NB4 (cell line): Measurements from ENCODE around the gene GRID2.

ENCODE experiments used
- DNase-seq: peaks from one replicate; pipeline ENCODE4 v3.0.0; 2010; ENCODE audit warnings: low read depth
- H3K4me3 ChIP-seq: one replicate; pipeline ENCODE4 v1.5.1; 2011; ENCODE audit warnings: mild to moderate bottlenecking, low read depth, low read length, moderate library complexity
- MYC ChIP-seq: IDR thresholded peaks from 2 replicates; pipeline ENCODE4 v1.6.1; 2011; ENCODE audit warnings: low read depth, low read length
- POLR2A ChIP-seq: IDR thresholded peaks from 2 replicates; pipeline ENCODE4 v1.6.1; 2011; ENCODE audit warnings: mild to moderate bottlenecking; ENCODE audit not compliant: insufficient read length; ENCODE audit errors: extremely low read depth
- TF ChIP-seq, protein P1 (sequence below): IDR thresholded peaks from one replicate; pipeline ENCODE4 v1.5.1; 2012; ENCODE audit warnings: low read depth, low read length
- TF ChIP-seq, protein P2 (sequence below): IDR thresholded peaks from 2 replicates; pipeline ENCODE4 v1.6.1; 2011; ENCODE audit warnings: low read depth, low read length

Gene GRID2

DNA sequence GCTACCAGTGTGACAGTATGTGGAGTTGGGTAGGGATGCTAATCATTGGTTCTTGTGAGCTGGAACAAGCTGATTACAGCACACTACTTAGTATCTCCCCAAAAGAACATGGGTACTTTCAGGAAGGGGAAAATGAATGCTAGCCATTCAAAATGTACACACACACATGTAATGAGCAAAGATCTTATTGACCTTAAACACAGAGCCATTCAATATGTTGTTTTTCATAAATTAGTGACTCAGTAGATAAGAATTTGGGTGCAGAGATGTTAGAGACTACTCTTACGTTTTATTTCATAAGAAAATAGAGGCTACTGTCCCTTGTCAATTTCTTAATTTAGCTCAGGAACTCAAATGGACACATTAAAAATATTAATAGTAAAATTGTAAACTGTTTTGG, 1015.3 kb downstream of the GRID2 start:
- TF ChIP-seq MYC = no peak
- TF ChIP-seq, protein P1, sequence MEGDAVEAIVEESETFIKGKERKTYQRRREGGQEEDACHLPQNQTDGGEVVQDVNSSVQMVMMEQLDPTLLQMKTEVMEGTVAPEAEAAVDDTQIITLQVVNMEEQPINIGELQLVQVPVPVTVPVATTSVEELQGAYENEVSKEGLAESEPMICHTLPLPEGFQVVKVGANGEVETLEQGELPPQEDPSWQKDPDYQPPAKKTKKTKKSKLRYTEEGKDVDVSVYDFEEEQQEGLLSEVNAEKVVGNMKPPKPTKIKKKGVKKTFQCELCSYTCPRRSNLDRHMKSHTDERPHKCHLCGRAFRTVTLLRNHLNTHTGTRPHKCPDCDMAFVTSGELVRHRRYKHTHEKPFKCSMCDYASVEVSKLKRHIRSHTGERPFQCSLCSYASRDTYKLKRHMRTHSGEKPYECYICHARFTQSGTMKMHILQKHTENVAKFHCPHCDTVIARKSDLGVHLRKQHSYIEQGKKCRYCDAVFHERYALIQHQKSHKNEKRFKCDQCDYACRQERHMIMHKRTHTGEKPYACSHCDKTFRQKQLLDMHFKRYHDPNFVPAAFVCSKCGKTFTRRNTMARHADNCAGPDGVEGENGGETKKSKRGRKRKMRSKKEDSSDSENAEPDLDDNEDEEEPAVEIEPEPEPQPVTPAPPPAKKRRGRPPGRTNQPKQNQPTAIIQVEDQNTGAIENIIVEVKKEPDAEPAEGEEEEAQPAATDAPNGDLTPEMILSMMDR = no peak
- TF ChIP-seq, protein P2, sequence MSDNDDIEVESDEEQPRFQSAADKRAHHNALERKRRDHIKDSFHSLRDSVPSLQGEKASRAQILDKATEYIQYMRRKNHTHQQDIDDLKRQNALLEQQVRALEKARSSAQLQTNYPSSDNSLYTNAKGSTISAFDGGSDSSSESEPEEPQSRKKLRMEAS = no peak
- TF ChIP-seq POLR2A = no peak
- H3K4me3 ChIP-seq = no peak overlapping the region
- DNase-seq = no peak

DNA sequence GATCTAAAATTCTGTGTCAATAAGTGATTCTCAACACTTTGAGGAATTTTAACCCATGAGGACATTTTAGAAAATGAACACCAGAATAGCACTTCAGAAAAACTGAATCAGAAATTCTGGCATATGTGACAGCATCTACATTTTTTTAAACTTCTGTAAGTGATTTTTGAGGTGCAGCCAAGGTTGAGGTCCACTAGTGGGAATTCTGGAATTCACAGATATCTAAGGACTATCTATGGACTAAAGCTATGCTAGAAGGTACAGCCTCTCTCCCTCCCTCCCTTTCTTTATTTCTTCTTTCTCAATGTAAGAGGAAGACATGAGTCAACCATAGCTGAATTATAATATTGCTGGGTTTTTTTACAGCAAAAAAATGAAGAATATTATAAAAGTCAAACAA, 1016.6 kb downstream of the GRID2 start:
- TF ChIP-seq, protein P1 = no peak
- TF ChIP-seq, protein P2 = no peak
- no peak for TF ChIP-seq MYC
- no peak for TF ChIP-seq POLR2A
- DNase-seq = no peak
- no peak overlapping the region for H3K4me3 ChIP-seq

DNA sequence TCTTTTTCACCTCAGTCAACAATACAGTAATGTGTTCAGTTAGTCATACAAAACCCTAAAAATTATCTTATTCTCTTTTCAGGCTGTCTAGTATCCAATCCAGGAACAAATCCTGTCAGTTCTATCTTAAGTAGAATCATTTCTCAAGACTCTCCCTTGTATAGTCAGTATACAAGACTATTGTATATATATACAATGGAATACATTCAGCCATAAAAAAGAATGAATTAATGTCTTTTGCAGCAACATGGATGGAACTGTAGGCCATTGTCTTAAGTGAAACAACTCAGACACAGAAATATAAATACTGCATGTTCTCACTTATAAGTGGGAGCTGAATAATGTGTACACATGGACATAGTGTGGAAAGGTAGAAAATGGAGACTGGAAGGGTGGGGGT, 1023.6 kb downstream of the GRID2 start:
- H3K4me3 ChIP-seq = no peak overlapping the region
- TF ChIP-seq, protein P1 = no peak
- TF ChIP-seq, protein P2 = no peak
- no peak for DNase-seq

DNA sequence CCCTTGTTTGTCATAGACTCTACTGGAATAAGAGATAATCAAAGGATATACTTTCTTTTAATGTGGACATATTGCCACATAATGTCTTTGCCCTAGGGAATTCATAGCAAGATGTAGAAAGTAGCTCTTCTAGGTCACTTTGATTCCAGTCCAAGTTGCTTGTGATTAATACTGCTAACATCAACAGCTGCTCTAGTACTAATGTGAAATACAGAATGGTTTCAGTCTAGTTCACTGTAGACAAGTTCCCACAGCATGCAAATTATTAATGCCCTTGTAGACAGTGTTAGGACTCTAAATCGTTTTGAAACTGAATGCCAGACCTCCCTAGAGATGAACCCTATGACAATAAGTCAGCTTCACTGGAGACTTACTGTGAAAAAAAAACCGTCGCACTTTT, 1030.2 kb downstream of the GRID2 start:
- no peak overlapping the region for H3K4me3 ChIP-seq
- no peak for DNase-seq
- TF ChIP-seq POLR2A (no peak), MYC (no peak)
- TF ChIP-seq, protein P2 = no peak
- TF ChIP-seq, protein P1 = no peak

DNA sequence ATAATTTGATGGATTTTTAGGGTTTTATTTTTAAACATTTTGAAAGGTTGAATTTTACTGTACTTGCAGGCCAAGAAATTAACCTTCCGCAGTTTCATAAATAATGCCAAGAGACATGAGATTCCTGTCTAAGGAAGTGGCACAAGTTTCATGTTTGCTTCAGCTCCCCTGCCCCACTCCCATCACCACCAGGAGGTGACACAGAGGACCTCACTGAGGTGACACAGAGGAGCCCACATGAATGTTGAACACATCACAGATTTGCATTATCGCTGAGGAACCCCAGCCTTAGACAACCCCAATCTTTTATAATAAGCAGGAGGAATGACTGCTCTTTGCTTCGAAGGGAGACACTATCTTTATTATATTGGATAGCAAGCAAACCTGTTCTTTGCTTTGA, 1033.4 kb downstream of the GRID2 start:
- TF ChIP-seq, protein P1 = no peak
- TF ChIP-seq, protein P2 = no peak
- TF ChIP-seq MYC = no peak
- TF ChIP-seq POLR2A = no peak
- DNase-seq = no peak
- H3K4me3 ChIP-seq = no peak overlapping the region

DNA sequence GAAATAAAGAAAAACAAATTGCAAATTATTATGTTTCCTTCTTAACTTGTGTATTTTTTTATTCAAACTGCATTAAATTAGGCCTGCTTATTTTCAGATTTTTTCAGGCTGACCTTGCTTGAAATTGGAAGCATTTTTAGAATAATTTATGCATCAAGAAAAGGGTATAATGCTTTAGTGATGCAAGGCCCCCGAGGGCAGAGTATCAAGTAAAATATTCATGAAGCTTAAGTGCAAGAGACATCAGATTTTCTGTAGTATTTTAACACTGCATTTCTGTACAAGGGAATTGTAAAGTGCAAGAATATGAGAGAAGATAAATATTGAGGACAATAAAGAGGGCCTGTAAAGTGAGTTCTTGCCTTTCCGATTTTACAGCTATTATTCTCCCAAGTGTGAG, 1039.0 kb downstream of the GRID2 start:
- no peak for DNase-seq
- TF ChIP-seq, protein P1 = no peak
- TF ChIP-seq, protein P2 = no peak
- TF ChIP-seq MYC = no peak
- TF ChIP-seq POLR2A = no peak
- no peak overlapping the region for H3K4me3 ChIP-seq
